GM12891 (cell line): ENCODE data around the gene COIL.

Source experiments
- DNase-seq: peaks from one replicate; pipeline ENCODE4 v3.0.0; 2011; ENCODE audit warnings: low spot score; ENCODE audit not compliant: insufficient read length
- FAIRE-seq: peaks from 2 replicates; lab custom pipeline; 2011; peaks lifted over from hg19 to GRCh38; lab: Jason Lieb, UNC
- PAX5 ChIP-seq: IDR thresholded peaks from 2 replicates; pipeline ENCODE4 v1.6.1; 2011; ENCODE audit warnings: low read length, moderate library complexity, mild to moderate bottlenecking; ENCODE audit not compliant: insufficient read depth, severe bottlenecking
- POLR2A ChIP-seq: IDR thresholded peaks from 2 replicates; pipeline ENCODE4 v1.6.1; 2011; ENCODE audit warnings: low read depth, low read length, control low read depth
- POLR2AphosphoS5 ChIP-seq: IDR thresholded peaks from 2 replicates; pipeline ENCODE4 v1.6.1; 2011; ENCODE audit warnings: low read depth, low read length, control low read depth
- POU2F2 ChIP-seq: IDR thresholded peaks from 2 replicates; pipeline ENCODE4 v1.6.1; 2011; ENCODE audit warnings: low read depth, mild to moderate bottlenecking, control low read depth, low read length, moderate library complexity
- SPI1 ChIP-seq: IDR thresholded peaks from 2 replicates; pipeline ENCODE4 v1.6.1; 2011; ENCODE audit warnings: low read depth, low read length, control low read depth
- TAF1 ChIP-seq: IDR thresholded peaks from 2 replicates; pipeline ENCODE4 v1.6.1; 2011; ENCODE audit warnings: low read depth, low read length, control low read depth

The COIL gene

DNA sequence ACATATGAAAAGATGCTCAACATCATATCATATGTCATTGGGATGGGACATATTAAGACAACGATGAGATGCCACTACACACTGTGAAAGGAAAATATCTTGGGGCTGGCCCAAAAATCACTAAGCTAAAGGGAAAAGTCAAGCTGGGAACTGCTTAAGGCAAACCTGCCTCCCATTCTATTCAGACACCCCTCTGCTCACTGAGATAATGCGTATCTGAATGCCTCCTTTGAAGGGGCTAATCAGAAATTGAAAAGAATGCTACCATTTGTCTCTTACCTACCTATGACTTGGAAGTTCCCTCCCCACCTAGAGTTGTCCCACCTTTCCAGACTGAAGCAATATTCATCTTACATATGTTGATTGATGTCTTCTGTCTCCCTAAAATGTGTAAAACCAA lies 35.8 kb downstream of the COIL start:
- FAIRE-seq (no peak), DNase-seq (no peak)
- TF ChIP-seq TAF1 (no peak), SPI1 (no peak), POLR2AphosphoS5 (no peak), PAX5 (no peak), POU2F2 (no peak), POLR2A (no peak)

- TF ChIP-seq POU2F2 (no peak), POLR2A (no peak), SPI1 (no peak), POLR2AphosphoS5 (no peak), TAF1 (no peak), PAX5 (no peak)
- DNase-seq (no peak), FAIRE-seq (no peak)
Observed at GRCh38 chr17:56919717-56920116, 41.1 kb downstream of the COIL start.

DNA sequence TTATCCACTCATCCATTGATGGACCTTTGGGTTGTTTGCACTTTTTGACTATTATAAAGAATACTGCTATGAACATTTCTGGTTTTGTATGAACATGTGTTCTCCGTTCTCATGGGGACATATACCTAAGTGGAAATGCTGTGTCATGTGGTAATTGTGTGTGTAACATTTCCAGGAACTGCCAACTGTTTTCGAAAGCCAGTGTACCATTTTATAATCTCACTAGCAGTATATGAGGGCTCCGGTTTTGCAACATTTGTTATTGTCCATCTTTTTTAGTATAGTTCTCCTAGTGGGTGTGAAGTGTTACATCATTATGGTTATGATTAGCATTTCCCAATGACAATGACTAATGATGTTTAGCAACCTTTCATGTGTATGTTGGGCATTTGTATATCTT lies 41.9 kb downstream of the COIL start:
- FAIRE-seq = no peak

DNA sequence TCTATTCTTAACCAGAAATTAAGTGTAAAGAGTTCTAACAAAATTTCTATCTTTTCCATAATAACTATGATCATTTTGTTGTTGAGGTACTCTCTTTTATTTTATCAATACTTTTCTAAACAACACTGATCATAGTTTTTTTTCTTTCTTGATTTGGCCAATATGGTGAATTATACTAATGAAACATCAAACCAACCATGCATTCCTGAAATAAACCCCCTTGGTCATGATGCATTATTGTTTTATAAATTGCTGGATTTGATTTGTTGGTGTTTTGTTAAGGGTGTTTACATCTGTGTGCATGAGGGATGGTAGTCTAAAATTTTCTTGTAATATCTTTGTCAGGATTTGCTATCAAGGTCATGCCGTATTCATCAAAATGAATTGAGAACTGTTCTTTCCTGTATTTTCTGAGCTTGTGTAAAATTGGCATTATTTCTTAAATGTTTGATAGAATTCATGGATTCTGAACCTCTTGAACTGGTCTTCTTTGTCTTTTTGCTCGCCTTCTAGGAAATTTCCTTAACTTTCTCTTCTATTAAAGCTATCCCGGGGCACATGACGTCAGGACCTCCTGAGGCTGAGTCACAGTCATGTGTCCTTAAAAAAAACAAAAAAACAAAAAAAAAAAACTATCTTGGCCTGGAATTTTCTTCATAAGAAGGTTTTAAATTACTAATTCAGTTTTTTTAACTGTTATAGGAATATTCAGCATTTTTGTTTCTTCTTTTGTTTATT lies 43.1 kb downstream of the COIL start:
- DNase-seq (no peak), FAIRE-seq (no peak)
- TF ChIP-seq POLR2AphosphoS5 = no peak
- TF ChIP-seq TAF1 = no peak
- no peak for TF ChIP-seq SPI1
- no peak for TF ChIP-seq PAX5
- TF ChIP-seq POU2F2 = no peak
- TF ChIP-seq POLR2A = no peak

More for the DNA sequence above, 41.9 kb downstream of the COIL start:
- TF ChIP-seq PAX5 = no peak
- no peak for TF ChIP-seq POLR2AphosphoS5
- TF ChIP-seq POLR2A = no peak
- no peak for TF ChIP-seq TAF1
- no peak for TF ChIP-seq POU2F2
- TF ChIP-seq SPI1 = no peak
- no peak for DNase-seq

- no peak for DNase-seq
- no peak for FAIRE-seq
- TF ChIP-seq PAX5 (no peak), POU2F2 (no peak), TAF1 (no peak), SPI1 (no peak), POLR2A (no peak), POLR2AphosphoS5 (no peak)
Observed at GRCh38 chr17:56914581-56915273, 46.1 kb downstream of the COIL start.

DNA sequence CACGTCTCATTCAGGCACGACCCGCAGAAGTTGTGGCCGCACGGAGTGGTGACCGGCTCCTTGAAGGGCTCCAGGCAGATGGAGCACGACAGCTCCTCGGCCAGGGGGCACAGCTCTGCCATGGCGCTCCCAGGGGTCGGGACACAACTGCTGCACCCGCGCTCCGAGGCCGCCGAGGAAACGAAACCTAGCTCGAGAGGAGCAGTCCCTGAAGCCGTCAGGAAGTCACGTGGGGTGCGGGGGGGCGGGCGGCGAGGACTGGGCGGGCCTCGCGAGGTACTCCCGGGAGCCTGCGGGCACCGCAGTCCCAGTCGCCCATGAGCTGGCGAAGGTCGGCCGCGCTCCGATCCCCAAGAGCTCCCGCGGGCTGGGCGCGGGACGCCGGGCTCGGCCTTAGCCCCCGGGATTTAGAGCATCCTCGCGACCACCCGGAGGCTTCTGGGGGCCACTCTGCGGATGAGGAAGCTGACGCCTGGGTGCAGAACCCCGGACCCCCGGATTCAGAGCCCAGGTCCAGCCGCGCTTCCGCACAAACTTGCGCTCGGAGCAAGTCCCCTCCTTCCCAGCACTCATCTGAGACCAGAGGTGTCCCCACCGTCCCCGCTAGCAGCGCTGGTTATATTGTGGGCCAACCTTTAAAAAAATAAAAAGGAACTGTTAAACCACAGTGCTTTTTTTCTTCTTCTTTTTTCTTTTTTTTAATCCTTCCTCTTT lies 46.8 kb downstream of the COIL start, which contains the start of gene TRIM25:
TRIM25 (minus strand) TSS at position 183 of the 714 bp plus-strand sequence; CDS start at position 122, 61 bp downstream.
- peak; percentile 92 for DNase-seq
- TF ChIP-seq TAF1 = peak; percentile 86
- TF ChIP-seq POLR2A = peak; percentile 97
- TF ChIP-seq POLR2AphosphoS5 = peak; percentile 95
- peak; percentile 72 for TF ChIP-seq POU2F2
- TF ChIP-seq PAX5 = no peak
- TF ChIP-seq SPI1 = peak; percentile 15; the same call in 1 of the 2 replicates
- no peak for FAIRE-seq

DNA sequence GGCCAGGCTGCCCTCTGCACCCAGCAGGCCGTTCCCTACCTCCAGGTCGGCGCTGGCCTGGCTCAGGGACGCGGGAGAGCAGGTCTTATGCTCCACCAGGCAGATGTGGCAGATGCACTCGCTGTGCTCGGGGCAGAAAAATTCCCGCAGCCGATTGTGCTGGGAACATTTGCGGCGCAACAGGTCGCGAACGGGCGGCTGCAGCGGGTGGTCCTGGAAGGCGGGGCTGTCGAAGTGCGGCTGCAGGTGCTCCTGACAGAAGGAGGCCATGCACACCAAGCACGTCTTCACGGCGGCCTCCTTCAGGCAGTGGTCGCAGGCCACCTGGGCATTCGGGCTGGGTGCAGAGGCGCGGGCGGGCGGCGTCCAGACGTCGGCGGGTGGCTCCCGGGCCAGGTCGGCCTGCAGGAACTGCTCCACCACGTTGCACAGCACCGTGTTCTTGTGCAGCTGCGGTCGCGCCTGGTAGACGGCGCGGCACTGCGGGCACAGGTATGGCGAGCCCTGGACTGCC lies 47.4 kb downstream of the COIL start:
- TF ChIP-seq SPI1 (no peak), POU2F2 (no peak), POLR2A (no peak)
- DNase-seq (no peak), FAIRE-seq (peak; percentile 82)

DNA sequence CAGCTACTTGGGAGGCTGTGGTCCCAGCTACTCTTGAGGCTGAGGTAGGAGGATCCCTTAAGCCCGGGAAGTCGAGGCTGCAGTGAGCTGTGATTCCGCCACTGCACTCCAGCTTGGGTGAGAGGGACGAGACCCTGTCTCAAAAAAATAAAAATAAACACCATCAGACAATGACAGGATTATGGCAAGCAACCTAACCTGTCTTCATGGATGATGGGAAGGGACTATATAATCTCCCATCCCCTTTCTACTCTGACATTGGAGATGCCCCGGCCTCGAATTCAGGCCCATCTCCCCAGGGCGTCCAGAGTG lies 47.9 kb downstream of the COIL start:
- FAIRE-seq = no peak
- TF ChIP-seq TAF1 (no peak), POLR2A (no peak), SPI1 (no peak), POU2F2 (no peak), PAX5 (no peak), POLR2AphosphoS5 (no peak)

More for the DNA sequence above, 47.9 kb downstream of the COIL start:
- no peak for DNase-seq
